GM12875 (cell line): ENCODE measurements around the gene ZNF441.

Source experiments
- H3K4me3 ChIP-seq: one replicate; pipeline ENCODE4 v1.5.1; 2011; ENCODE audit warnings: low read depth, low read length, control low read depth
- CTCF ChIP-seq: IDR thresholded peaks from 2 replicates; pipeline ENCODE4 v1.5.1; 2011; ENCODE audit warnings: low read depth, mild to moderate bottlenecking, control low read depth, inconsistent platforms, low read length, moderate library complexity, borderline replicate concordance; ENCODE audit not compliant: insufficient read depth

Gene ZNF441

DNA sequence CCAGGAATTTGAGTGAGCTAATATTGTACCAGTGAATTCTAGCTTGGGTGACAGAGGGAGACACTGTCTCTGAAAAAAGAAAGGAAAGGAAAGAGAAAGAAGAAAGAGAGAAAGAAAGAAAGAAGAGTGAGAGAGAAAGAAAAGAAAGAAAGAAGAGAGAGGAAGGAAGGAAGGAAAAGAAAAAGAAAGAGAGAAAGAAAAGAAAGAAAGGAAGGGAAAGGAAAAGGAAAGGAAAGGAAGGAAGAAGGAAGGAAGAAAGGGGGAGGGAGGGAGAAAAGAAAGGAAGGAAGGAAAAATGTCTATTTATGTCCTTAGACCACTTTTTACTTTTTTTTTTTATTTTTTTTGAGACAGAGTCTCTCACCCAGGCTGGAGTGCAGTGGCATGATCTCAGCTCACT lies 26.1 kb downstream of the ZNF441 start:
- H3K4me3 ChIP-seq: no peak overlapping the region
- TF ChIP-seq CTCF: no peak

DNA sequence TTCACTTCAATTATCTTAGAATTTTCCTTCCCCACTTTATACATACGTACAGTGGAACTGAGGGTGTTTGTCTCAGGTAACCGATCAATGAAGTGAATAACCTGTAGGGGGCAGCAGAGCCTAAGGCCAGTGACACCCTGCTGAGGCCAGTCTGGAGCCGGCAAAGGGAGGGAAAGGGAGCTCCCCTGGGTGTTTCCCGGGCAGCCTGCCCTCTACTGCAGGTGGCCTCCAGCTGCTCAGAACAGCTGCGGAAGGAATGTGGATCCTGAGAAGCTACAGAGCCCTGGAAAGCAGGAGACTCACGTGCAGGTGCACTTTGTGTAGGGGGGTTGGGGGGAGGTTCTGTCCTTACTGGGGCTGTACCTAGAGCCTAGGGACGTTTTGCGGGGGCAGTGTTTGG lies 30.7 kb downstream of the ZNF441 start:
- no peak overlapping the region for H3K4me3 ChIP-seq
- peak; percentile 78 for TF ChIP-seq CTCF

DNA sequence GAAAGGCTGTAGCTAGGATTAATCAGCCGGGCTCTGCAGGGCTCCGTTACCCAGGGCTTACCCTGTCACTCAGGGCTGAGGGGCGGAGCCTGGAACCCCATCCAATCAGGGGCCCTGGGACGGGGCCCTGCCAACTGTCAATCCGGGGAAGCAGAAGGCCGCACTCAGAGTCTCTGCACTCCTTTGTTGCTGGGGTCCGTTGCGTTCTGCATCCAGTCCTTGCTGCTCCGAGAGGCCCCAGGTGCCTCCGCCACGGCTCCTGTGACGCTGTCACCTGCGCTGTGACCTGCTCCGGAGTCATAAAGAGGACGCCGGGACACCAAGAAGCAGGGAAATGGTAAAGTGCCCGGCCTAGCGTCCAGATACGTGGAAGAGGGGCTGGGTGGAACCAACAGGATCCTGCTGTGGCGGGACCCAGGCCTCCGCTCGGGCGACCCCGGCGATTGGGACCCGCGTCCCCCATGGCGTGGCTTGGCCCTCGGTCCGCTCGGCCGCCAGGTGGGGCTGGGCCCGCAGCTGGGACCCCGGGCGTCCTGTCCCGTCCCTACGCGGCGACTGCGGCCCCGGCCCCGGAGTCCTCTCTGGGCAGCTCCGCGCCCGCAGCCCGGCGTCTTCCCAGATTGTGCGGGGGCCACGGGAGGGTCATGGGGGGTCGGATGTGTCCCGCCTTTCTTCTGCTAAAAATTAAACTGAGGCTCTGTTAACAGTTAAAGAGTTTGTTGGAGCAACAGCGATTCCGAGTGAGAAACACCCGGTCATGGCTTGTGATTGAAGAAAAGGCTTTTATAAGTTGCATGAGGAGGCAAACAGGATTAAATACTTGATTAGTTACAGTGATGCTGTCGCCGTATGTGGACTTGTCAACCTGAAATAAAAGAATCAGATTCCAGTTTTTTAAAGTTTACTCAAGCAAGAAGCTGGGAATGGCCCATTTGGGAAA lies 31.9 kb downstream of the ZNF441 start, which contains the start of gene ZNF491:
Gene ZNF491, plus strand, starts transcription at position 133 of the 940 bp plus-strand sequence. CDS start 7,431 bp downstream, outside the sequence.
- H3K4me3 ChIP-seq: peak within 1 kb of the TSS; percentile 54
- peak; percentile 37 for TF ChIP-seq CTCF

GRCh38 chr19:11806354-11807098 lies 39.7 kb downstream of the ZNF441 start:
- no peak for TF ChIP-seq CTCF
- no peak overlapping the region for H3K4me3 ChIP-seq

DNA sequence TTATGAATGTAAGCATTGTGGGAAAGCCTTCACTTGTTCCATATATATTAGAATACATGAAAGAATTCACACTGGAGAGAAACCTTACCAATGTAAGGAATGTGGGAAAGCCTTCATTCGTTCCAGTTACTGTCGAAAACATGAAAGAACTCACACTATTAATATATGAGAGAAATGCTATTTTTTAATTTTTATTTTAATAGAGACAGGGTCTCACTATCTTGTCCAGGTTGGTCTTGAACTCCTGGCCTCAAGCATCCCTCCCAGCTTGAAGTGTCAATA lies 40.2 kb downstream of the ZNF441 start:
- TF ChIP-seq CTCF: no peak
- no peak overlapping the region for H3K4me3 ChIP-seq

- no peak for TF ChIP-seq CTCF
- H3K4me3 ChIP-seq: peak overlapping the region; percentile 71
These were observed 46.9 kb downstream of the ZNF441 start for GRCh38 chr19:11813703-11814028.
